ENCODE measurements around the gene CACNB4.
"Not testable (repeated sequence)": the region's sequence is repeated elsewhere in the genome, so short reads cannot be mapped to it uniquely, and the experiment has no call there.

Gene CACNB4

GRCh38 chr2:151942540-151943205 is 156.2 kb downstream of the CACNB4 start:
- not testable (repeated sequence) for DNase-seq (ENCODE audit: low spot score)

GRCh38 chr2:151937966-151938365 is 160.9 kb downstream of the CACNB4 start:
- no peak for DNase-seq (ENCODE audit: low spot score)

- DNase-seq (ENCODE audit: low spot score): no peak
Observed at GRCh38 chr2:151936626-151937025, 162.2 kb downstream of the CACNB4 start.

GRCh38 chr2:151933266-151933804 is 165.5 kb downstream of the CACNB4 start:
- DNase-seq (ENCODE audit: low spot score): no peak

- no peak for DNase-seq (ENCODE audit: low spot score)
Observed at GRCh38 chr2:151931756-151932155, 167.1 kb downstream of the CACNB4 start.

- no peak for DNase-seq (ENCODE audit: low spot score)
Observed at GRCh38 chr2:151931030-151931611, 167.7 kb downstream of the CACNB4 start.

GRCh38 chr2:151930042-151930441 is 168.8 kb downstream of the CACNB4 start:
- DNase-seq (ENCODE audit: low spot score): no peak

- DNase-seq (ENCODE audit: low spot score): no peak
Observed at GRCh38 chr2:151928380-151928779, 170.5 kb downstream of the CACNB4 start.

- DNase-seq (ENCODE audit: low spot score): no peak
Observed at GRCh38 chr2:151927501-151928221, 171.2 kb downstream of the CACNB4 start.

- DNase-seq (ENCODE audit: low spot score): no peak
Observed at GRCh38 chr2:151922845-151923666, 175.8 kb downstream of the CACNB4 start.

- DNase-seq (ENCODE audit: low spot score): no peak
Observed at GRCh38 chr2:151919786-151920185, 179.1 kb downstream of the CACNB4 start.

- DNase-seq (ENCODE audit: low spot score): no peak
Observed at GRCh38 chr2:151918308-151918707, 180.5 kb downstream of the CACNB4 start.

- DNase-seq (ENCODE audit: low spot score): no peak
Observed at GRCh38 chr2:151916632-151917031, 182.2 kb downstream of the CACNB4 start.

GRCh38 chr2:151915629-151916025 is 183.2 kb downstream of the CACNB4 start:
- DNase-seq (ENCODE audit: low spot score): not testable (repeated sequence)

GRCh38 chr2:151914989-151915628 is 183.7 kb downstream of the CACNB4 start:
- no peak for DNase-seq (ENCODE audit: low spot score)

GRCh38 chr2:151908204-151908882 is 190.5 kb downstream of the CACNB4 start:
- no peak for DNase-seq (ENCODE audit: low spot score)

- no peak for DNase-seq (ENCODE audit: low spot score)
Observed at GRCh38 chr2:151907286-151908203, 191.3 kb downstream of the CACNB4 start.

- no peak for DNase-seq (ENCODE audit: low spot score)
Observed at GRCh38 chr2:151906633-151906998, 192.2 kb downstream of the CACNB4 start.

- no peak for DNase-seq (ENCODE audit: low spot score)
Observed at GRCh38 chr2:151905963-151906632, 192.7 kb downstream of the CACNB4 start.

Data from left forelimb (tissue), 1 donor.